Measurements from ENCODE around the gene CNGA1.
A peak's percentile ranks its signal among the peaks of the same experiment; 100 is the strongest.
"Not testable (repeated sequence)": the region's sequence is repeated elsewhere in the genome, so short reads cannot be mapped to it uniquely, and the experiment has no call there.

The CNGA1 gene

DNA sequence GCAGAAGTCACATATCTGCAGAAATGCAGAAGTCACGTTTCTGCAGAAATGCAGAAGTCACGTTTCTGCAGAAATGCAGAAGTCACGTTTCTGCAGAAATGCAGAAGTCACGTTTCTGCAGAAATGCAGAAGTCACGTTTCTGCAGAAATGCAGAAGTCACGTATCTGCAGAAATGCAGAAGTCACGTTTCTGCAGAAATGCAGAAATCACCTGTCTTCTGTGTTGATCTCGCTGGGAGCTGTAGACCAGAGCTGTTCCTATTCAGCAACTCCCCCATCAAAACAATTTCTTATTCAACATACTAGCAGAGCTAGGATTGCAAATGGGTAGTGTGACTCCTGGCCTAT, 93.2 kb downstream of the CNGA1 start:
- H2AFZ ChIP-seq (ENCODE audit: insufficient read depth, low read length, poor library complexity); H3K27me3 ChIP-seq (ENCODE audit: insufficient read depth, low read length); H3K4me3 ChIP-seq (ENCODE audit: low read depth, low read length); H3K23ac ChIP-seq (ENCODE audit: low read length); H3K79me1 ChIP-seq (ENCODE audit: low read length); H2BK12ac ChIP-seq (ENCODE audit: low read length); H3K18ac ChIP-seq (ENCODE audit: low read length); H3K79me2 ChIP-seq (ENCODE audit: control insufficient read depth, insufficient read depth, low read length, poor library complexity); H3K4me1 ChIP-seq (ENCODE audit: control insufficient read depth in 1 of 2, insufficient read depth in 2 of 2, low read length in 2 of 2); H3K4ac ChIP-seq (ENCODE audit: low read depth, low read length); H3K36me3 ChIP-seq (ENCODE audit: control insufficient read depth in 1 of 2, insufficient read depth in 2 of 2, low read length in 2 of 2); H2AK5ac ChIP-seq (ENCODE audit: low read length); H4K8ac ChIP-seq (ENCODE audit: low read depth, low read length); DNase-seq; H2BK5ac ChIP-seq (ENCODE audit: low read depth, low read length, poor library complexity); H3K9ac ChIP-seq (ENCODE audit: low read length); H2BK120ac ChIP-seq (ENCODE audit: insufficient read depth, low read length, poor library complexity); H4K91ac ChIP-seq (ENCODE audit: low read depth, low read length); H3K4me2 ChIP-seq (ENCODE audit: low read length); H3K9me3 ChIP-seq (ENCODE audit: insufficient read depth, low read depth, low read length); H3K27ac ChIP-seq (ENCODE audit: low read depth, low read length); H3K14ac ChIP-seq (ENCODE audit: low read length); H4K12ac ChIP-seq (ENCODE audit: low read depth, low read length): not testable (repeated sequence)
- no CpG with 5 or more reads among the region's 8 CpGs for WGBS (ENCODE audit: extremely low coverage, insufficient coverage, insufficient read length)

DNA sequence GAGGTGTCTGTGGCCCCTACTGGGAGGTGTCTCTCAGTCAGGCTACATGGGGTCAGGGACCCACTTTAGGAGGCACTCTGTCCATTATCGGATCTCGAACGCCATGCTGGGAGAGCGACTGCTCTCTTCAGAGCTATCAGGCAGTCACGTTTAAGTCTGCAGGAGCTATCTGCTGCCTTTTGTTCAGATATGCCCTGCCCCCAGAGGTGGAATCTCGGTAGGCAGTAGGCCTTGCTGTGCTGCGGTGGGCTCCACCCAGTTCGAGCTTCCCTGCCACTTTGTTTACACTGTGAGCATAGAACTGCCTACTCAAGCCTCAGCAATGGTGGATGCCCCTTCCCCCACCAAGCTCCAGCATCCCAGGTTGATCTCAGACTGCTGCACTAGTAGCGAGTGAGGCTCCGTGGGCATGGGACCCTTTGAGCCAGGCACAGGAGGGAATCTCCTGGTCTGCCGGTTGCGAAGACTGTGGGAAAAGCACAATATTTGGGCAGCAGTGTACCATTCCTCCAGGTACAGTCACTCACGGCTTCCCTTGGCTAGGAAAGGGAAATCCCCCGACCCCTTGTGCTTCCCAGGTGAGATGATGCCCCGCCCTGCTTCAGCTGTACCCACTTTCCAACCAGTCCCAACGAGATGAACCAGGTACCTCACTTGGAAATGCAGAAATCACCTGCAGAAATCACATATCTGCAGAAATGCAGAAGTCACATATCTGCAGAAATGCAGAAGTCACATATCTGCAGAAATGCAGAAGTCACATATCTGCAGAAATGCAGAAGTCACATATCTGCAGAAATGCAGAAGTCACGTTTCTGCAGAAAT, 93.8 kb downstream of the CNGA1 start:
- H3K4me1 ChIP-seq (ENCODE audit: control insufficient read depth in 1 of 2, insufficient read depth in 2 of 2, low read length in 2 of 2); H3K4me3 ChIP-seq (ENCODE audit: low read depth, low read length); H4K91ac ChIP-seq (ENCODE audit: low read depth, low read length); H3K9me3 ChIP-seq (ENCODE audit: insufficient read depth, low read depth, low read length); H2BK12ac ChIP-seq (ENCODE audit: low read length); H3K27ac ChIP-seq (ENCODE audit: low read depth, low read length); H2BK120ac ChIP-seq (ENCODE audit: insufficient read depth, low read length, poor library complexity); DNase-seq; H2AK5ac ChIP-seq (ENCODE audit: low read length); H2BK5ac ChIP-seq (ENCODE audit: low read depth, low read length, poor library complexity); H3K9ac ChIP-seq (ENCODE audit: low read length); H4K8ac ChIP-seq (ENCODE audit: low read depth, low read length); H3K4me2 ChIP-seq (ENCODE audit: low read length); H3K23ac ChIP-seq (ENCODE audit: low read length); H3K79me1 ChIP-seq (ENCODE audit: low read length); H3K18ac ChIP-seq (ENCODE audit: low read length); H3K79me2 ChIP-seq (ENCODE audit: control insufficient read depth, insufficient read depth, low read length, poor library complexity); H3K4ac ChIP-seq (ENCODE audit: low read depth, low read length); H3K36me3 ChIP-seq (ENCODE audit: control insufficient read depth in 1 of 2, insufficient read depth in 2 of 2, low read length in 2 of 2); H2AFZ ChIP-seq (ENCODE audit: insufficient read depth, low read length, poor library complexity); H3K27me3 ChIP-seq (ENCODE audit: insufficient read depth, low read length): not testable (repeated sequence)
- Histone ChIP-seq H4K12ac (ENCODE audit: low read depth, low read length) (peak overlapping the region; percentile 32), H3K14ac (ENCODE audit: low read length) (peak overlapping the region; percentile 15)
- WGBS (ENCODE audit: extremely low coverage, insufficient coverage, insufficient read length), result no CpG with 5 or more reads among the region's 17 CpGs

DNA sequence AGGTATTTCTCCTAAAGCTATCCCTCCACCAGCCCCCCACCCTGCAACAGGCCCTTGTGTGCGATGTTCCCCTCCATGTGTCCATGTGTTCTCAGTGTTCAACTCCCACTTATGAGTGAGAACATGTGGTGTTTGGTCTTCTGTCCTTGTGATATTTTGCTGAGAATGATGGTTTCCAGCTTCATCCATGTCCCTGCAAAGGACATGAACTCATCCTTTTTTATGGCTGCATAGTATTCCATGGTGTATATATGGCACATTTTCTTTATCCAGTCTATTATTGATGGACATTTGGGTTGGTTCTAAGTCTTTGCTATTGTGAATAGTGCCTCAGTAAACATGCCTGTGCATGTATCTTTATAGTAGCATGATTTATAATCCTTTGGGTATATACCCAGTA, 99.3 kb downstream of the CNGA1 start:
- WGBS (ENCODE audit: extremely low coverage, insufficient coverage, insufficient read length), result no CpG with 5 or more reads among the region's 1 CpG
- not testable (repeated sequence) for H3K4me1 ChIP-seq (ENCODE audit: control insufficient read depth in 1 of 2, insufficient read depth in 2 of 2, low read length in 2 of 2); H3K9ac ChIP-seq (ENCODE audit: low read length); H3K9me3 ChIP-seq (ENCODE audit: insufficient read depth, low read depth, low read length); H2AK5ac ChIP-seq (ENCODE audit: low read length); H3K18ac ChIP-seq (ENCODE audit: low read length); H3K27ac ChIP-seq (ENCODE audit: low read depth, low read length); H3K36me3 ChIP-seq (ENCODE audit: control insufficient read depth in 1 of 2, insufficient read depth in 2 of 2, low read length in 2 of 2); H2AFZ ChIP-seq (ENCODE audit: insufficient read depth, low read length, poor library complexity); H3K14ac ChIP-seq (ENCODE audit: low read length); H3K27me3 ChIP-seq (ENCODE audit: insufficient read depth, low read length); H3K79me2 ChIP-seq (ENCODE audit: control insufficient read depth, insufficient read depth, low read length, poor library complexity); H2BK120ac ChIP-seq (ENCODE audit: insufficient read depth, low read length, poor library complexity); H3K4me2 ChIP-seq (ENCODE audit: low read length); H3K79me1 ChIP-seq (ENCODE audit: low read length); H4K12ac ChIP-seq (ENCODE audit: low read depth, low read length); DNase-seq; H2BK12ac ChIP-seq (ENCODE audit: low read length); H3K4ac ChIP-seq (ENCODE audit: low read depth, low read length); H2BK5ac ChIP-seq (ENCODE audit: low read depth, low read length, poor library complexity); H3K4me3 ChIP-seq (ENCODE audit: low read depth, low read length); H4K8ac ChIP-seq (ENCODE audit: low read depth, low read length); H3K23ac ChIP-seq (ENCODE audit: low read length); H4K91ac ChIP-seq (ENCODE audit: low read depth, low read length)

DNA sequence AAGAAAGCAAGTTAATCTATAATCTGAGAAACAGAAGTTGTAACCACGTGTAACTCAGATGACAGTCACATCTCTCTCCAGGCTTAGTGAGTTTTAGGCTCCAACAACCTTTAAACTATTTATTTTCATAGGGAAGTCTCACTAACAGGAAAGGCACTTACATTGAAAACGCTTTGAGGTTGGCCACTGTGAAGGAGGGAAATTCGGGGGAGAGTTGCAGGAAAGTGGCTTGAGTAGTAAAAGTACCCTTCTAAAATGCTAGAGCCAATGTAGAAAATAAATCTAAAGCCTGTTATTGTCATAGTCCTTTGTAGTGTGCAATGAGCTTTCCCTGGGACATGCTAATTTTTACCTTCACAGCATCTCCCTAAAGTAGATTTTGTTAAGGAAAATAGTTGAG, 101.1 kb downstream of the CNGA1 start:
- peak overlapping the region; percentile 10 for H3K4me2 ChIP-seq (ENCODE audit: low read length)
- H2BK5ac ChIP-seq (ENCODE audit: low read depth, low read length, poor library complexity), result no peak overlapping the region
- H3K36me3 ChIP-seq (ENCODE audit: control insufficient read depth in 1 of 2, insufficient read depth in 2 of 2, low read length in 2 of 2), result no peaks in the 10 kb centered on the region
- WGBS (ENCODE audit: extremely low coverage, insufficient coverage, insufficient read length), result no CpG with 5 or more reads among the region's 3 CpGs
- no peak overlapping the region for H4K8ac ChIP-seq (ENCODE audit: low read depth, low read length)
- no peak overlapping the region for H2BK120ac ChIP-seq (ENCODE audit: insufficient read depth, low read length, poor library complexity)
- H3K9ac ChIP-seq (ENCODE audit: low read length), result no peak overlapping the region
- H3K14ac ChIP-seq (ENCODE audit: low read length), result no peak overlapping the region
- no peak overlapping the region for H3K4me3 ChIP-seq (ENCODE audit: low read depth, low read length)
- no peak for DNase-seq
- peaks cover 7% of the 10 kb centered on the region for H3K79me2 ChIP-seq (ENCODE audit: control insufficient read depth, insufficient read depth, low read length, poor library complexity)
- H4K12ac ChIP-seq (ENCODE audit: low read depth, low read length), result no peak overlapping the region
- no peaks in the 10 kb centered on the region for H3K4me1 ChIP-seq (ENCODE audit: control insufficient read depth in 1 of 2, insufficient read depth in 2 of 2, low read length in 2 of 2)
- no peaks in the 10 kb centered on the region for H3K27me3 ChIP-seq (ENCODE audit: insufficient read depth, low read length)
- H4K91ac ChIP-seq (ENCODE audit: low read depth, low read length), result no peak overlapping the region
- no peak overlapping the region for H3K4ac ChIP-seq (ENCODE audit: low read depth, low read length)
- no peak overlapping the region for H3K27ac ChIP-seq (ENCODE audit: low read depth, low read length)
- no peak overlapping the region for H2AK5ac ChIP-seq (ENCODE audit: low read length)
- no peak overlapping the region for H2BK12ac ChIP-seq (ENCODE audit: low read length)
- H3K23ac ChIP-seq (ENCODE audit: low read length), result no peak overlapping the region
- peaks cover 9% of the 10 kb centered on the region for H3K79me1 ChIP-seq (ENCODE audit: low read length)
- no peak overlapping the region for H3K18ac ChIP-seq (ENCODE audit: low read length)
- no peak overlapping the region for H2AFZ ChIP-seq (ENCODE audit: insufficient read depth, low read length, poor library complexity)
- H3K9me3 ChIP-seq (ENCODE audit: insufficient read depth, low read depth, low read length), result no peaks in the 10 kb centered on the region

Data from trophoblast cell (in vitro differentiated cells and primary cell).